NCI-H2227 treated with DMSO at 0.1 percent for 48 hours (cell line): ENCODE results near the gene RAX.

Experiments
- DNase-seq: peaks from one replicate; lab custom pipeline; 2025; lab: John Stamatoyannopoulos, UW

RAX gene

DNA sequence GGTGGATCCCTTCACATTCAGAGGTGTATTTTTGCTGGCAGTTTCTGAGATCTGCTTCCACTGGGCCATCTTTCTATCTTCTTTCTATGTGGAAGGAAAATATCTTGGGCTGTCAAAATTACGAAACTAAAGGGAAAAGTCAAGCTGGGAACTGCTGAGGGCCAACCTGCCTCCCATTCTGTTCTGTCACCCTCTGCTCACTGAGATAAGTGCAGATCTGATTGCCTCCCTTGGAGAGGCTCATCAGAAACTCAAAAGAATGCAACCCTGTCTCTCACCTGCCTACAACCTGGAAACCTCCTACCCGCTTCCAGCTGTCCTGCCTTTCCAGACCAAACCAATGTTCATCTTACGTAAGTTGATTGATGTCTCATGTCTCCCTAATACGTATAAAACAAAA lies 26.5 kb downstream of the RAX start:
- no peak for DNase-seq

DNA sequence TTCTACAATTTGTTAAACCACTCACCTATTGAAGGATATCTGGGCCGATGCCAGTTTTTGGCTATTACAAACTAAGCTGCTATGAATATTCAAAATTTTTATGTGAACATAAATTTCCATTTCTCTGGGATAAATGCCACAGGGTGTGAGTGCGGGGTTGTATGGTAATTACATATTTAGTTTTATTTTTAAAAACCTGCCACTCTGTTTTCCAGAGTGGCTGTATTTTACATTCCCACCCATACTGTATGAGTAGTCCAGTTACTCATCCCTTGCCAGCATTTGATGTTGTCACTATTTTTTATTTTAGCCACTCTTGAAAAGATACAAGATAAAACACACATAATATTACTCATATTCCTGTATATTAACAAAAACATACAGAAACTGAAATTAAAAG lies 30.3 kb downstream of the RAX start:
- DNase-seq = no peak

- no peak for DNase-seq
Measured at GRCh38 chr18:59239642-59240041, 33.6 kb downstream of the RAX start.

DNA sequence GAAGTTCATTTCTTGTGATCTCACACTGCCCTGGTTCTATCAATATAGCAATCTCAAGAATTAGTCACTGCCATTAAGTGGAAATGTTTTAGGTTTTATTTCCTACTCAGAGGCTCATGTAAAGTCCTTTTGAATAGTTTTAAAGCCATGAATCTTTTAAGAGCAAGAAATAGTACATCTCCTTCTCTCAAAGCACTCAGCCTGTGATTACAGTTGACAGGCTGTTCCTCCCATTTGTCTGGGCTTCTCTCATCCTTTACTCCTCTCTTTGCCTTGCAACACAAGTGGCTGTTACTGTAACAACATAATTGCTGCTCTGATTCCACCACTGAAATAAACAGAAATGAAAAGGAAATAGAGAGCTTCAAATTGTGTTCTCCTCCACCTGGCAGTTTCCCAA lies 34.9 kb downstream of the RAX start:
- DNase-seq = peak; percentile 98

GRCh38 chr18:59233017-59233410 lies 40.2 kb downstream of the RAX start:
- DNase-seq = no peak

DNA sequence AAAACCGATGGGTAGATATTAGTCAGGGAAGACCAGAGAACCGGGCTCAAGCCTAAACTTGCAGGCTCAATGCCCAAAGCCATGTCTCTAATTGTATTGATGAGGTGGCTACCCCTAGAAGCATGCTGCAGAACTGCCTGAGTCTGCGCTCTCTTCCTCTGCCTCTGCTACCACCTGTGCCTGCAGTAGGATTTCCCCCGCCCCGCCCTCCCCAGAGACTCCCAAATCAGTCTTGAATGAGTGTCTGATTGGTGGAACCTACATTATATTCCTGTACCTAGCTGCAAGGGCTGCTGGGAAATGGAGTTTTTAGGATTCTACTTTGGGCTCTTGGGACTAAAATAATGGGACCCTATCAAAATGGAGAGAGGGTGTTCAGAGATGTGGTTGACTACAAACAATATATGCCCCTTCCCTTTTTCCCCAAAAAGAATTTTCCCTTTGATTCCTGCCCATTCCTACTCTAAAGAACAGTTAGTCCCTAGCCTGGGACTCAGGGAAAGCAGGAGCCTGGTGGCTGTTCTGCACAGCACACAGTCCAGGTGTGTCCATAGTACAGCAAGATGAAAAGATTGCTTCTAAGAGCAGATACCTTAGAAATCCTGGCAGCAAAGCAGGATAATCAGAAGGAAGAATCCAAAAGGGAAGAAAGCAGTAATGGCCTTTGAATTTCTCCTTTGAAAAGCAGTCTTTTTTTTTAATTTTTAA lies 40.8 kb downstream of the RAX start:
- DNase-seq = no peak

DNA sequence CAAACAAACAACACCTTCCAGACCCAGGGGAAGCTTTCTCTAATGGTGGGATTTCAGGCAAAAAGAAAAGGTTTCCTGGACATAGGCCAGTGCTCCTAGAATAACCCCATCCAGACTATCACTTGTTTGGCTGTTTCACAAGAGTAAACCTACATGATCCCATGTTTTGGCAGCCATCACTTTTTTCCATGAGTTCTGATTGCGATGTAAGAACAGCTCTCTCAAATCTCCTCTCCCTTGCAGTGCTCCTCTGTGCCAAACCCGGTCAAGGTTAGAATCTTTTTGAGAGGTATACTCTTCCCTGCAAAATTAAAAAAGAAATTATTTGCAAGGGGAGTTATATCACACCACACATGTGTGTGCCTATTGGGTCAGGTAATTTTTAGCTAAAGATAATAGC lies 41.4 kb downstream of the RAX start:
- no peak for DNase-seq

GRCh38 chr18:59231114-59231513 lies 42.1 kb downstream of the RAX start:
- DNase-seq = no peak

DNA sequence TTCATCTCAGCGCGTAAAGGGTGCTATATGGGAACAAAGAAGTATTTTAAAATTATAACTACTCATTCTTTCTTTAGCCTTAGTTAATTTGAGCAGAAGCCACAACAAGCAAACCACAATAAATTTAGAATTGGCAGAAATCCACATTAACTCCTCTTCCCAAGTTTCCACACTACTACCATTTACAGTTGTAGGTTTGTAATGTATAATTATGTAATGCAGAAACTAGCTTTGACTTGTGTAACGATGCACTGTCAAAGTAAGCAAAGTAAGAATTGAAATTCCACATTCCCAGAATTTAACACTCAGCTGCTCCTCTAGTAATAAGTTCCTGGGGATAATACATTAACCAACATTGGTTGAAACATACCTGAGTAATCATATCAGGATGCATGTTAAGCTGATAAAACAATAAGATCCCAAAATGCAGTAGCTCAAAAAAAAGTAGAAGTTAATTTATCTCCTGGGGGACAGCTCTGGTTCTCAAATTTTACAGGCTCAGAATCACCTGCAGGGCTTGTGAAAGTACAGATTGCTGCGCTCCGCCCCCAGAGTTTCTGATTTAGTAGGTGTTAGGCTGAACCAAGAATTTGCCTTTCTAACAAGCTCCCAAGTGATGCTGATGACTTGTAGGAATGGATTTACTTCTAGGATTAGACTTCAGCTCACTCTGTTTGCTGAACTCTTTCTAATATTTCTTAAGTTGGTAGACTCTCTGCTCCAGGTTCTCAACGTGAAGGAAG lies 43.4 kb downstream of the RAX start:
- no peak for DNase-seq

GRCh38 chr18:59229191-59229590 lies 44.1 kb downstream of the RAX start:
- no peak for DNase-seq

GRCh38 chr18:59228351-59228750 lies 44.9 kb downstream of the RAX start:
- no peak for DNase-seq

- DNase-seq = no peak
Measured at GRCh38 chr18:59222341-59222740, 50.9 kb downstream of the RAX start.

DNA sequence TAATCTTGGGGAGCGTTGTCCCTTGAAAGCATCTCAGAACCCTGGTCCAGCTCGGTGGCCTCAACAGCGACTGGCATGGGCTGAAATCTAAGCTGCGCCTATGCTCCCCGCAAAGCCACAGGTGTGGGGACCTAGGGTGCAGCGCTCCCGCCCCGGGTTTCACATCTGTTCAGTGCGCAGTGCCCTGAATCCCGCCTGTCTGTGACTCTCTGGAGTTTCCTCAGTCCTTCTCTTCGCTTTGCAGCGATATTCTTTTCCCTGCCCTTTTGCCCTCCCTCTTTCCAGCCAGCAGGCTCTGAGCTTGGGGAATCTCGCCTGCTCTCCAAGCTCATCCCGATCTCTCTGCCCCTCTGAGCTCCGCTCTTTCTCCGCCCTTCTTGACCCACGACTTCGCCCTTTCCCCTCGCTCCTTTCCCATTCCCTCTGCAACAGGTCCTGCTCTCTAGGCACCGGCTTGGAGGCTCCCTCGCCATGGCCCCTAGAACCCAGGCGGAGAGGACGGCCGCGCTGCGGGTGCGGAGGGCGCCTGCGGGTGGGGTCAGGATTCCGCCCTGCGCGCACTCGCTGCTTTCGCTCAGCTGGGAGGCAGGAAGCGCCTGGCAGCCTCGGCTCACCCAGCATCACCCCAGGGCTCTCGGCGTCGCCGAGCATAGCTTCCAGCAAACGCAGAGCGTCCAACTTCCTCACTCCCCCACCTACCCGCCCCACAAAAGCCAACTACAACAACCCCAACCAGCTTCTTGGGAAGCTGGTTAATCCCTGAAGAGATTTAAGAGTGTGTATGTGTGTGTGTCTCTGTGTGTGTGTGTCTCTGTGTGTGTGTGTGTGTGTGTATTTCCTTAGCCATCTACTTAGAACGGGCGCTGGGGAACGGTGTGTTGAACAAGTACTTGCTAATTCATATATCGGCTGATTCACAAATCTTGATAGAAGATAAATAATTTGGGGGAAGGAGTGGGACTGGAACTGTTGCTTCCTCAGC lies 52.2 kb downstream of the RAX start:
- peak; percentile 16 for DNase-seq

DNA sequence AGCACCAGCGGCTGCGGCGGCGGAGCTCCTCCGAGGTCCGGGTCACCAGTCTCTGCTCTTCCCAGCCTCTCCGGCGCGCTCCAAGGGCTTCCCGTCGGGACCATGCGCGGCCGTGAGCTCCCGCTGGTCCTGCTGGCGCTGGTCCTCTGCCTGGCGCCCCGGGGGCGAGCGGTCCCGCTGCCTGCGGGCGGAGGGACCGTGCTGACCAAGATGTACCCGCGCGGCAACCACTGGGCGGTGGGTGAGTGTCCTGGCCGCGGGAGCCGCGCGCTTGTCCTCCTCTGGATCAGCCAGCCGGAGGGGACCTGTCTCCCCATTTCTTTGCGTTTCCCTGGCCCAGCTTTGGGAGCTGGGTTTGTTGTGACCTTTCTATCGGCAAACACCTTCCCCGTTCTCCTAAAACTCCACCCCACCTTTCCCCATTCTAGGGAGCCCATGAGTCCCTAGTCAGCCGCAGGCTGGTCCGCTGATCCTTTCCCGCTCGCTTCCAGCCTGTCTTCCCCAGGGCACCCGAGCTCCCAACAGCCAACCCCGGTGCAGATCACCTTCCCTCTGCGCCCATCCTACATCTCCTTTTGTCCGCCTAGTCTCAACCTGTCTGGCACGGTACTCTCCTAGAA lies 53.0 kb downstream of the RAX start:
- DNase-seq = no peak

- peak; percentile 56 for DNase-seq
Measured at GRCh38 chr18:59219672-59220163, 53.5 kb downstream of the RAX start, which contains the start of gene GRP. Gene GRP (plus strand): TSS chr18:59220158. CDS start chr18:59220266, 108 bp downstream.

- no peak for DNase-seq
Measured at GRCh38 chr18:59218018-59218417, 55.2 kb downstream of the RAX start.
